Mesenchymal stem cell (in vitro differentiated cells and primary cell): Measurements from ENCODE around the gene SPATA3.

ENCODE experiments used
- DNase-seq: peaks from one replicate; pipeline ENCODE4 v3.0.0-alpha.2; 2013
- H2AFZ ChIP-seq: one replicate; pipeline ENCODE4 v1.6.1; 2013; ENCODE audit warnings: low read depth, mild to moderate bottlenecking, control low read depth, inconsistent platforms, low read length, moderate library complexity
- H2AK5ac ChIP-seq: 2 replicates; pipeline ENCODE4 v1.6.1; 2013; ENCODE audit warnings: low read length, moderate library complexity, mild to moderate bottlenecking, inconsistent platforms; ENCODE audit not compliant: severe bottlenecking
- H2BK120ac ChIP-seq: one replicate; pipeline ENCODE4 v1.6.1; 2013; ENCODE audit warnings: low read depth, mild to moderate bottlenecking, inconsistent platforms, low read length, moderate library complexity
- H2BK12ac ChIP-seq, 2 experiments: one replicate each; pipeline ENCODE4 v1.6.1; 2013; ENCODE audit warnings: inconsistent platforms in 2 of 2, low read length in 2 of 2, mild to moderate bottlenecking in 2 of 2, moderate library complexity in 2 of 2, control low read depth in 1 of 2
- H2BK15ac ChIP-seq: one replicate; pipeline ENCODE4 v1.6.1; 2013; ENCODE audit warnings: mild to moderate bottlenecking, low read depth, inconsistent platforms; ENCODE audit not compliant: poor library complexity, severe bottlenecking
- H2BK5ac ChIP-seq: 2 replicates; pipeline ENCODE4 v1.6.1; 2013; ENCODE audit warnings: low read depth, mild to moderate bottlenecking, low read length, control low read depth, inconsistent platforms; ENCODE audit not compliant: poor library complexity, severe bottlenecking
- H3K14ac ChIP-seq, 2 experiments: one replicate each; pipeline ENCODE4 v1.6.1; 2013; ENCODE audit warnings: inconsistent platforms in 2 of 2, low read length in 2 of 2, control low read depth in 1 of 2, mild to moderate bottlenecking in 1 of 2, moderate library complexity in 1 of 2
- H3K18ac ChIP-seq, 2 experiments: one replicate each; pipeline ENCODE4 v1.6.1; 2013; ENCODE audit warnings: inconsistent platforms in 2 of 2, low read length in 2 of 2, control low read depth in 1 of 2, low read depth in 1 of 2, mild to moderate bottlenecking in 1 of 2
- H3K23ac ChIP-seq, 2 experiments: one replicate each; pipeline ENCODE4 v1.6.1; 2013; ENCODE audit warnings: inconsistent platforms in 2 of 2, low read length in 2 of 2, mild to moderate bottlenecking in 2 of 2, moderate library complexity in 2 of 2, control low read depth in 1 of 2
- H3K27ac ChIP-seq: 2 replicates; pipeline ENCODE4 v1.5.1; 2013; ENCODE audit warnings: mild to moderate bottlenecking, moderate library complexity, low read length, control low read depth, inconsistent platforms; ENCODE audit not compliant: poor library complexity, severe bottlenecking
- H3K27me3 ChIP-seq, 2 experiments: 2 replicates each; pipeline versions ENCODE4 v1.6.1 to v1.7.0; 2013; ENCODE audit warnings: low read length in 2 of 2, mild to moderate bottlenecking in 2 of 2, moderate library complexity in 2 of 2, control low read depth in 1 of 2, inconsistent platforms in 1 of 2; ENCODE audit not compliant: control insufficient read depth in 1 of 2, insufficient read depth in 1 of 2
- H3K36me3 ChIP-seq, 2 experiments: 2 replicates each; pipeline versions ENCODE4 v1.6.1 to v1.7.0; 2013; ENCODE audit warnings: low read length in 2 of 2, control low read depth in 1 of 2, inconsistent platforms in 1 of 2, low read depth in 1 of 2, mild to moderate bottlenecking in 1 of 2; ENCODE audit not compliant: insufficient read depth in 2 of 2, control insufficient read depth in 1 of 2
- H3K4ac ChIP-seq, 2 experiments: one replicate each; pipeline ENCODE4 v1.6.1; 2013; ENCODE audit warnings: inconsistent platforms in 2 of 2, low read length in 2 of 2, mild to moderate bottlenecking in 2 of 2, moderate library complexity in 2 of 2, control low read depth in 1 of 2, low read depth in 1 of 2
- H3K4me1 ChIP-seq: 2 replicates; pipeline ENCODE4 v1.6.1; 2013; ENCODE audit warnings: low read depth, low read length, control low read depth; ENCODE audit not compliant: control insufficient read depth, insufficient read depth
- H3K4me2 ChIP-seq: 2 replicates; pipeline ENCODE4 v1.6.1; 2013; ENCODE audit warnings: low read length, mild to moderate bottlenecking, inconsistent platforms; ENCODE audit not compliant: poor library complexity, severe bottlenecking
- H3K4me3 ChIP-seq, 2 experiments: 2 replicates each; pipeline versions ENCODE4 v1.5.1 to v1.7.0; 2013; ENCODE audit warnings: low read length in 2 of 2, mild to moderate bottlenecking in 2 of 2, control low read depth in 1 of 2, low read depth in 1 of 2; ENCODE audit not compliant: insufficient read depth in 1 of 2
- H3K79me1 ChIP-seq: replicated peaks from 2 replicates; pipeline ENCODE4 v1.6.1; 2013; ENCODE audit warnings: mild to moderate bottlenecking, control low read depth, low read length, inconsistent platforms; ENCODE audit not compliant: poor library complexity, severe bottlenecking
- H3K9ac ChIP-seq: 2 replicates; pipeline ENCODE4 v1.7.0; 2013; ENCODE audit warnings: mild to moderate bottlenecking, low read length, moderate library complexity
- H3K9me3 ChIP-seq: 2 replicates; pipeline ENCODE4 v1.7.0; 2013; ENCODE audit warnings: mild to moderate bottlenecking, low read length; ENCODE audit not compliant: control insufficient read depth
- H4K8ac ChIP-seq: one replicate; pipeline ENCODE4 v1.6.1; 2013; ENCODE audit warnings: inconsistent platforms, mild to moderate bottlenecking, low read length, moderate library complexity
- H4K91ac ChIP-seq: one replicate; pipeline ENCODE4 v1.6.1; 2013; ENCODE audit warnings: mild to moderate bottlenecking, low read length, inconsistent platforms
- WGBS: methylation state at CpG from one replicate; pipeline ENCODE4 v1.1.7; 2013; ENCODE audit warnings: mixed read lengths; 5-methylcytosine and 5-hydroxymethylcytosine counted together

Gene SPATA3

GRCh38 chr2:230957756-230958391 lies 38.0 kb upstream of the SPATA3 start:
- Histone ChIP-seq H3K9ac (peak overlapping the region; percentile 78), H4K8ac (no peak overlapping the region), H3K4ac (no peak overlapping the region), H2BK120ac (no peak overlapping the region), H4K91ac (no peak overlapping the region), H2AK5ac (no peak overlapping the region), H3K27ac (no peak overlapping the region), H2BK12ac (no peak overlapping the region), H3K4me2 (no peak overlapping the region), H2BK5ac (no peak overlapping the region), H3K18ac (no peak overlapping the region), H3K23ac (no peak overlapping the region), H2AFZ (no peak overlapping the region), H3K9me3 (no peaks in the 10 kb centered on the region), H2BK15ac (no peak overlapping the region), H3K4me1 (peaks cover 10% of the 10 kb centered on the region), H3K79me1 (no peaks in the 10 kb centered on the region), H3K14ac (no peak overlapping the region), H3K36me3 (no peaks in the 10 kb centered on the region), H3K4me3 (peak overlapping the region in 1 of 2 experiments; percentile 75), H3K27me3 (peaks cover 0 to 31% of the 10 kb centered on the region in 2 experiments)
- DNase-seq: no peak

GRCh38 chr2:230958820-230959756 lies 36.8 kb upstream of the SPATA3 start:
- no peaks in the 10 kb centered on the region for H3K9me3 ChIP-seq
- peaks cover 7% of the 10 kb centered on the region for H3K4me1 ChIP-seq
- H3K36me3 ChIP-seq: no peaks in the 10 kb centered on the region
- no peak overlapping the region for H4K91ac ChIP-seq
- H3K27ac ChIP-seq: no peak overlapping the region
- no peak overlapping the region for H2AK5ac ChIP-seq
- no peak overlapping the region for H3K14ac ChIP-seq
- 89% methylated on average over 7 of the region's 8 CpGs for WGBS
- no peak overlapping the region for H2BK15ac ChIP-seq
- H2BK5ac ChIP-seq: no peak overlapping the region
- H3K4ac ChIP-seq: no peak overlapping the region
- no peak overlapping the region for H4K8ac ChIP-seq
- no peak for DNase-seq
- no peak overlapping the region for H2AFZ ChIP-seq
- H3K4me3 ChIP-seq: no peak overlapping the region
- H3K23ac ChIP-seq: no peak overlapping the region
- H3K79me1 ChIP-seq: no peaks in the 10 kb centered on the region
- no peak overlapping the region for H3K4me2 ChIP-seq
- no peak overlapping the region for H3K18ac ChIP-seq
- no peak overlapping the region for H3K9ac ChIP-seq
- no peak overlapping the region for H2BK12ac ChIP-seq
- H2BK120ac ChIP-seq: no peak overlapping the region
- H3K27me3 ChIP-seq: peaks cover 0 to 26% of the 10 kb centered on the region in 2 experiments

- no peaks in the 10 kb centered on the region for H3K36me3 ChIP-seq
- H2AFZ ChIP-seq: no peak overlapping the region
- H2AK5ac ChIP-seq: no peak overlapping the region
- H3K9ac ChIP-seq: no peak overlapping the region
- no peak overlapping the region for H3K27ac ChIP-seq
- H3K4ac ChIP-seq: no peak overlapping the region
- no peak overlapping the region for H3K14ac ChIP-seq
- H2BK15ac ChIP-seq: no peak overlapping the region
- no peaks in the 10 kb centered on the region for H3K9me3 ChIP-seq
- WGBS: 77% methylated on average over 1 of the region's 1 CpG
- H4K8ac ChIP-seq: no peak overlapping the region
- H3K4me2 ChIP-seq: no peak overlapping the region
- H3K4me3 ChIP-seq: no peak overlapping the region
- no peak for DNase-seq
- no peaks in the 10 kb centered on the region for H3K79me1 ChIP-seq
- peaks cover 0 to 22% of the 10 kb centered on the region in 2 experiments for H3K27me3 ChIP-seq
- no peak overlapping the region for H2BK12ac ChIP-seq
- no peak overlapping the region for H2BK120ac ChIP-seq
- no peak overlapping the region for H3K23ac ChIP-seq
- peaks cover 6% of the 10 kb centered on the region for H3K4me1 ChIP-seq
- H4K91ac ChIP-seq: no peak overlapping the region
- no peak overlapping the region for H3K18ac ChIP-seq
- no peak overlapping the region for H2BK5ac ChIP-seq
These were observed 35.9 kb upstream of the SPATA3 start for GRCh38 chr2:230960026-230960425.

- H3K4me2 ChIP-seq: no peak overlapping the region
- no peaks in the 10 kb centered on the region for H3K36me3 ChIP-seq
- no peaks in the 10 kb centered on the region for H3K79me1 ChIP-seq
- no peak overlapping the region for H3K14ac ChIP-seq
- no peak overlapping the region for H3K23ac ChIP-seq
- H2BK120ac ChIP-seq: no peak overlapping the region
- no peak overlapping the region for H2BK5ac ChIP-seq
- H4K91ac ChIP-seq: no peak overlapping the region
- H3K4ac ChIP-seq: no peak overlapping the region
- H4K8ac ChIP-seq: peak overlapping the region; percentile 60
- no peak overlapping the region for H2BK12ac ChIP-seq
- peaks cover 0 to 20% of the 10 kb centered on the region in 2 experiments for H3K27me3 ChIP-seq
- DNase-seq: no peak
- H3K4me1 ChIP-seq: peaks cover 6% of the 10 kb centered on the region
- H3K9ac ChIP-seq: no peak overlapping the region
- no peak overlapping the region for H3K4me3 ChIP-seq
- 43% methylated on average over 3 of the region's 3 CpGs for WGBS
- no peak overlapping the region for H2AFZ ChIP-seq
- H2AK5ac ChIP-seq: no peak overlapping the region
- no peaks in the 10 kb centered on the region for H3K9me3 ChIP-seq
- no peak overlapping the region for H2BK15ac ChIP-seq
- peak overlapping the region in 1 of 2 experiments; percentile 51 for H3K18ac ChIP-seq
- no peak overlapping the region for H3K27ac ChIP-seq
These were observed 34.8 kb upstream of the SPATA3 start for GRCh38 chr2:230961091-230961491.
